ENCODE results near the gene PKP4.
A peak's percentile ranks its signal among the peaks of the same experiment; 100 is the strongest.

Gene PKP4

GRCh38 chr2:158726911-158727592 lies 270.3 kb downstream of the PKP4 start:
- TF ChIP-seq, protein P1, sequence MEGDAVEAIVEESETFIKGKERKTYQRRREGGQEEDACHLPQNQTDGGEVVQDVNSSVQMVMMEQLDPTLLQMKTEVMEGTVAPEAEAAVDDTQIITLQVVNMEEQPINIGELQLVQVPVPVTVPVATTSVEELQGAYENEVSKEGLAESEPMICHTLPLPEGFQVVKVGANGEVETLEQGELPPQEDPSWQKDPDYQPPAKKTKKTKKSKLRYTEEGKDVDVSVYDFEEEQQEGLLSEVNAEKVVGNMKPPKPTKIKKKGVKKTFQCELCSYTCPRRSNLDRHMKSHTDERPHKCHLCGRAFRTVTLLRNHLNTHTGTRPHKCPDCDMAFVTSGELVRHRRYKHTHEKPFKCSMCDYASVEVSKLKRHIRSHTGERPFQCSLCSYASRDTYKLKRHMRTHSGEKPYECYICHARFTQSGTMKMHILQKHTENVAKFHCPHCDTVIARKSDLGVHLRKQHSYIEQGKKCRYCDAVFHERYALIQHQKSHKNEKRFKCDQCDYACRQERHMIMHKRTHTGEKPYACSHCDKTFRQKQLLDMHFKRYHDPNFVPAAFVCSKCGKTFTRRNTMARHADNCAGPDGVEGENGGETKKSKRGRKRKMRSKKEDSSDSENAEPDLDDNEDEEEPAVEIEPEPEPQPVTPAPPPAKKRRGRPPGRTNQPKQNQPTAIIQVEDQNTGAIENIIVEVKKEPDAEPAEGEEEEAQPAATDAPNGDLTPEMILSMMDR (IDR thresholded peaks at IDR 0.05), result no peak
- Histone ChIP-seq H3K27ac (no peak overlapping the region), H3K4me3 (no peak overlapping the region)
- DNase-seq (ENCODE audit: low spot score), result no peak

GRCh38 chr2:158728422-158728821 lies 271.7 kb downstream of the PKP4 start:
- H3K27ac ChIP-seq, result no peak overlapping the region
- no peak for DNase-seq (ENCODE audit: low spot score)
- TF ChIP-seq, protein P1 (IDR thresholded peaks at IDR 0.05), result no peak

DNA sequence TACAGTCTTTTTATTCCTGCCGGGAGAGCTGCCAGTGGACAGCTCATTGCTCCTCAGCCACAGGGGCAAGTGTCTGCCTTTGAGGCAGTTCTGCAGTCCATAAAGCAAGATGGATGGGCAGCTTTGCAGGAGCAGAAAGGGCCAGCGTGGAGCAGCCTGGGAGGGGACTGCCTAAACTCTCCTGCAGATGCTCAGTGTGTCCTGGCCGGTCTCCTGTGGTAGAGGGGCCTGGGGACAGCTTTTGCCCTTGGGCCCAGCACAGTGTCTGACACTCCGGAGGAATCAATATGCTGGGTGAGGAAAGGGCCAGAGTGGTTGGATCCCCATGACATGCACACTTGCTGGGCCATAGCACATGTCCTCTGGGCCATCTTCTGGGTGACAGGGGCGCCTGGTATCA lies 272.7 kb downstream of the PKP4 start:
- DNase-seq (ENCODE audit: low spot score), result no peak
- Histone ChIP-seq H3K27ac (no peak overlapping the region), H3K4me3 (no peak overlapping the region)
- TF ChIP-seq, protein P1 (IDR thresholded peaks at IDR 0.05), result no peak

More at GRCh38 chr2:158728422-158728821, 271.7 kb downstream of the PKP4 start:
- H3K4me3 ChIP-seq, result no peak overlapping the region

- TF ChIP-seq, protein P1 (IDR thresholded peaks at IDR 0.05), result no peak
- H3K27ac ChIP-seq, result no peak overlapping the region
- no peak overlapping the region for H3K4me3 ChIP-seq
- no peak for DNase-seq (ENCODE audit: low spot score)
Measured at GRCh38 chr2:158729873-158730620, 273.3 kb downstream of the PKP4 start.

DNA sequence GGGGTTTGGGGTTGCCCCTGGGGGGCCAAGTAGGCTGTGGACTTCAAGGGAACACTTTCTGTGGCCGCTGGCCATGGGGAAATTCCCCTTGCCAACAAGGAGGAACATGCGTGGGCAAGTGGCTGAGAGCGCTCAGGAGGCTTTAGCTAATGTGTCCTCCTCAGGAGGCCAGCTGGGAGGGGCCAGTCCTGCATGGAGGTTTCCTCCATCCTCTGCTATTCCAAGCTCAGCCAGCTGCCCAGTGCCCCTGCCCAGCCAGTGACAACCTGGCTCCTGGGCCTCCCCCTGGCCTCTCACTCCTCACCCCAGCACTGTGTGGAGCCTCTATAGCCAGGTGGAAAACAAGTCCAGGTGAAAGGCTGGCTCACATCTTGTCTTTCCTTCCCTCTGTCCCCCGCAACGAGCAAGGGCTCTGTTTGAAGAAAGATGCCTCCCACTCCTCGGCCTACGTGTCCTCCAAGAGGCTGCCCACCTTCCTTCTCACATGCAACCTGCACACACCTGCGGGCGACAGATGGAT lies 273.9 kb downstream of the PKP4 start:
- H3K27ac ChIP-seq, result no peak overlapping the region
- no peak for DNase-seq (ENCODE audit: low spot score)
- TF ChIP-seq, protein P1 (IDR thresholded peaks at IDR 0.05), result no peak
- H3K4me3 ChIP-seq, result no peak overlapping the region

DNA sequence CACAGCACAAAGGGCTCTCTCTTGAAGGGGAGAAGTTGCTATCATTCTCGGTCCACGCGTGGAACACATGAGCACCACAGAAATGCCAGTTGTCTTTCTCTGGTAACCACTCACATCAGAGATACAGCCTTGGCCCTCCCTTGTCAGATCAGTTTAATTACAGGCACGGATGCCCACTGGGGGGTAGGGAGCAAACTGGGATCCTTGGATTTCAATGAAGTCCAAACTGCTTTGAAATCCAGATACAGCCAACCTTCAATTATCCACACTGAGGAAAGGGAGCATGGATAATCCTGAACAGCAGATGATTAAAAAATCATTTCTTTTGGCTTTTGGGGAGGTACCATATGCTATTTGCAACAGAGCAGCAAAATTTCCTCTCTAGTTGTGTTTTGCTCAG lies 274.6 kb downstream of the PKP4 start:
- DNase-seq (ENCODE audit: low spot score), result peak; percentile 14
- H3K4me3 ChIP-seq, result no peak overlapping the region
- no peak overlapping the region for H3K27ac ChIP-seq
- TF ChIP-seq, protein P1 (IDR thresholded peaks at IDR 0.05), result no peak

Data from coronary artery (tissue), 2 donors.